Neuronal stem cell (in vitro differentiated cells): ENCODE data around the gene NT5DC1.
A peak's percentile ranks its signal among the peaks of the same experiment; 100 is the strongest.

ENCODE experiments used
- DNase-seq: peaks from one replicate; pipeline ENCODE4 v3.0.0-alpha.2; 2013; ENCODE audit warnings: low spot score
- H2AFZ ChIP-seq: one replicate; pipeline ENCODE4 v1.6.1; 2013; ENCODE audit warnings: mild to moderate bottlenecking, low read length, inconsistent platforms
- H2AK5ac ChIP-seq: 2 replicates; pipeline ENCODE4 v1.6.1; 2013; ENCODE audit warnings: low read depth, mild to moderate bottlenecking, inconsistent platforms, low read length, moderate library complexity, mixed read lengths
- H2BK120ac ChIP-seq: 2 replicates; pipeline ENCODE4 v1.6.1; 2013; ENCODE audit warnings: low read depth, mild to moderate bottlenecking, inconsistent platforms, low read length, moderate library complexity, mixed read lengths
- H2BK12ac ChIP-seq: one replicate; pipeline ENCODE4 v1.6.1; 2013; ENCODE audit warnings: low read length, inconsistent platforms
- H2BK15ac ChIP-seq: 2 replicates; pipeline ENCODE4 v1.6.1; 2013; ENCODE audit warnings: mild to moderate bottlenecking, low read length, inconsistent platforms, mixed read lengths
- H2BK5ac ChIP-seq: one replicate; pipeline ENCODE4 v1.6.1; 2013; ENCODE audit warnings: inconsistent platforms, mild to moderate bottlenecking, low read length, moderate library complexity
- H3K14ac ChIP-seq: one replicate; pipeline ENCODE4 v1.6.1; 2013; ENCODE audit warnings: low read length, inconsistent platforms
- H3K18ac ChIP-seq: 2 replicates; pipeline ENCODE4 v1.6.1; 2013; ENCODE audit warnings: low read length, inconsistent platforms
- H3K23ac ChIP-seq: 2 replicates; pipeline ENCODE4 v1.6.1; 2013; ENCODE audit warnings: low read depth, mild to moderate bottlenecking, mixed read lengths, low read length, inconsistent platforms; ENCODE audit not compliant: poor library complexity
- H3K27ac ChIP-seq: replicated peaks from 3 replicates; pipeline ENCODE4 v1.5.1; 2013; ENCODE audit warnings: low read length, inconsistent platforms
- H3K27me3 ChIP-seq, 3 experiments: 2 replicates each; pipeline ENCODE4 v1.6.1; 2013; ENCODE audit warnings: low read length in 3 of 3, mild to moderate bottlenecking in 2 of 3, inconsistent platforms in 1 of 3, low read depth in 1 of 3, mixed read lengths in 1 of 3, moderate library complexity in 1 of 3; ENCODE audit not compliant: control insufficient read depth in 3 of 3, insufficient read depth in 3 of 3
- H3K36me3 ChIP-seq, 2 donors: replicated peaks in 1 of 2; 2 replicates each; pipeline ENCODE4 v1.6.1; 2013; ENCODE audit warnings: low read length in 2 of 2; ENCODE audit not compliant: control insufficient read depth in 2 of 2, insufficient read depth in 2 of 2
- H3K4ac ChIP-seq: 2 replicates; pipeline ENCODE4 v1.6.1; 2013; ENCODE audit warnings: inconsistent platforms, mild to moderate bottlenecking, low read length, moderate library complexity
- H3K4me1 ChIP-seq, 2 donors: 1 replicate in 1 of 2; 2 replicates in 1 of 2; pipeline ENCODE4 v1.6.1; 2013; ENCODE audit warnings: low read length in 2 of 2, low read depth in 1 of 2; ENCODE audit not compliant: control insufficient read depth in 2 of 2, insufficient read depth in 1 of 2
- H3K4me2 ChIP-seq: one replicate; pipeline ENCODE4 v1.6.1; 2013; ENCODE audit warnings: mild to moderate bottlenecking, low read length, inconsistent platforms; ENCODE audit not compliant: insufficient read depth, poor library complexity, severe bottlenecking
- H3K4me3 ChIP-seq, 2 donors: 2 replicates each; pipeline ENCODE4 v1.5.1; 2013; ENCODE audit warnings: low read length in 2 of 2, mild to moderate bottlenecking in 2 of 2, inconsistent platforms in 1 of 2, moderate library complexity in 1 of 2
- H3K79me1 ChIP-seq: one replicate; pipeline ENCODE4 v1.6.1; 2013; ENCODE audit warnings: low read depth, mild to moderate bottlenecking, inconsistent platforms, low read length, moderate library complexity
- H3K9ac ChIP-seq: one replicate; pipeline ENCODE4 v1.6.1; 2013; ENCODE audit warnings: mild to moderate bottlenecking, low read depth, low read length, inconsistent platforms; ENCODE audit not compliant: poor library complexity
- H3K9me3 ChIP-seq, 2 donors: replicated peaks in 1 of 2; 2 replicates each; pipeline versions ENCODE3 to v1.6.1; 2013; ENCODE audit warnings: low read length in 2 of 2, mild to moderate bottlenecking in 2 of 2, inconsistent platforms in 1 of 2, low read depth in 1 of 2, mixed read lengths in 1 of 2, moderate library complexity in 1 of 2; ENCODE audit not compliant: control insufficient read depth in 2 of 2, insufficient read depth in 1 of 2
- H4K8ac ChIP-seq: one replicate; pipeline ENCODE4 v1.6.1; 2013; ENCODE audit warnings: low read depth, mild to moderate bottlenecking, inconsistent platforms, low read length, moderate library complexity
- H4K91ac ChIP-seq: one replicate; pipeline ENCODE4 v1.6.1; 2013; ENCODE audit warnings: low read length, low read depth, mild to moderate bottlenecking, inconsistent platforms; ENCODE audit not compliant: poor library complexity
- WGBS, 2 donors: extraction: QIAGEN DNeasy Blood & Tissue Kit; methylation state at CpG; one replicate each; pipeline ENCODE4 v1.1.7; 2013; ENCODE audit warnings: missing lambda C conversion rate in 2 of 2, mixed read lengths in 1 of 2; ENCODE audit not compliant: insufficient read length in 2 of 2, insufficient replicate concordance in 1 of 2; ENCODE audit errors: extremely low coverage in 2 of 2; 5-methylcytosine and 5-hydroxymethylcytosine counted together

NT5DC1 gene

GRCh38 chr6:116248577-116248976 lies 147.9 kb downstream of the NT5DC1 start:
- H2BK12ac ChIP-seq: no peak overlapping the region
- DNase-seq: no peak
- H4K91ac ChIP-seq: no peak overlapping the region
- H3K4me2 ChIP-seq: no peak overlapping the region
- no peak overlapping the region for H2BK15ac ChIP-seq
- H3K36me3 ChIP-seq: peaks cover 8 to 38% of the 10 kb centered on the region in 2 donors
- H3K4me3 ChIP-seq: no peak overlapping the region
- H4K8ac ChIP-seq: no peak overlapping the region
- no peak overlapping the region for H2BK5ac ChIP-seq
- WGBS, 2 donors: no CpG with 5 or more reads among the region's 2 CpGs
- H2AFZ ChIP-seq: no peak overlapping the region
- H3K18ac ChIP-seq: no peak overlapping the region
- H3K79me1 ChIP-seq: peaks cover 3% of the 10 kb centered on the region
- H2BK120ac ChIP-seq: no peak overlapping the region
- no peak overlapping the region for H3K14ac ChIP-seq
- no peak overlapping the region for H2AK5ac ChIP-seq
- no peaks in the 10 kb centered on the region for H3K27me3 ChIP-seq
- H3K23ac ChIP-seq: no peak overlapping the region
- H3K4ac ChIP-seq: no peak overlapping the region
- H3K4me1 ChIP-seq: peaks cover 23 to 24% of the 10 kb centered on the region in 2 donors
- H3K9me3 ChIP-seq: peaks cover 0 to 9% of the 10 kb centered on the region in 2 donors
- H3K9ac ChIP-seq: no peak overlapping the region
- no peak overlapping the region for H3K27ac ChIP-seq

DNA sequence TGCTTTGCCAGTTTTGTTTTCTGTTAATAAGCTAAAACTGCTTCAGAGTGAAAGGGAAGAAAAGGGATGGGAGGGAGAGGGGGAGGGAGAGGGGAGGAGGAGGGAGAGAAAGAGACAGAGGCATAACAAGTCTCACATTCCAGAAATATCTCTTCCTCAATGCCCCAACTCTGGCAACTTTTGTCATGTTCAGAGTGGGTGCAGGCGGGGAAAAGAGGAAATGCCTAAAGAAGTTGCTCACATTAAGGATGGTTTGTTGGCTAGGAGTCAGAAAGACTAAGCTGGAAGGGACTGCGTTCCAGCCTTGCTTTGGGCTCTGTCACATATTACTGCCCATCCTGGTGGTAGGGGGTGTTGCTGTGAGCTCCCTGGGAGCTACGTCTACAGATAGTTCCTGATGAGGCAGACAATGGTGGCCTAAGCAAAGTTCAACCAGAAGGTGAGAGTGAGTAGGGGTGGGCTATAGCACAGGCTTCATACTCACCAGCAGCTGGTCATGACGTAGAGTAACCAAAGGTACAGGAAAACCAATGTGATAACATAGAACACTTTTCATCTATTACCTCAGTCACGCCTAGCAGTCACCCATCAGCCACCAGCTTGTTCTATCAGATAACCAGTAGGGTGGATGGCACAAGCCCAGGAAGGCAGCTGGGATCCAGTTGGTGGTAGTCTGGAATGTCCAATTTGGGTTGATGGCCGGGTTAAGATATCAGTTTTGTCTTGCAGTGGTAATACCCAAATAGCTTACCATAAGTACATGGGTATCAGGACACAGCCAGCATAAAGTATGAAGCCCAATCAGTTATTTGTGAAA lies 151.1 kb downstream of the NT5DC1 start:
- Histone ChIP-seq H3K9me3 (peaks cover 0 to 9% of the 10 kb centered on the region in 2 donors), H2BK120ac (no peak overlapping the region), H3K14ac (no peak overlapping the region), H2AK5ac (no peak overlapping the region), H3K4ac (no peak overlapping the region), H3K4me2 (peak overlapping the region; percentile 51), H3K4me3 (peak overlapping the region in 1 of 2 donors; percentile 79), H3K9ac (no peak overlapping the region), H3K36me3 (peaks cover 6 to 33% of the 10 kb centered on the region in 2 donors), H2BK15ac (no peak overlapping the region), H3K4me1 (peaks cover 23 to 30% of the 10 kb centered on the region in 2 donors), H3K23ac (no peak overlapping the region), H3K27me3 (no peaks in the 10 kb centered on the region), H3K79me1 (peaks cover 3% of the 10 kb centered on the region), H2BK12ac (no peak overlapping the region), H3K18ac (no peak overlapping the region), H2AFZ (no peak overlapping the region), H2BK5ac (no peak overlapping the region), H4K8ac (no peak overlapping the region), H3K27ac (peak overlapping the region; percentile 76), H4K91ac (no peak overlapping the region)
- WGBS, 2 donors: no CpG with 5 or more reads among the region's 6 CpGs
- DNase-seq: no peak

DNA sequence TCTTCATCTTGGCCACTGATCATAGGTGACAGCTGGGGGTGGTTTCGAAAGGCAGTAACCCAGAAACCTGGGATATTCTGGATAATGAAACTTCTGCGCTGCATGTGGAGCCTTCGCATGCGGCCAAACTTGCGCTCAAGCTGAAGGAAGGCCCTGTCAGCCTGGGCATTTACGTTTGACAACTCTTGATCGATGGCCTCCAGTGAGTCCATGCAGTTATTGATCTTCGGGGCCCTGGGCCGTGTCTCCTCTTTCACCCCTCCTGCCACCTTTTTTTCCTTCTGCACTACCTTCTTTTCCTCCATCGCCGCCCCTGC lies 152.5 kb downstream of the NT5DC1 start:
- Histone ChIP-seq H3K18ac (peak overlapping the region; percentile 49), H3K4ac (no peak overlapping the region), H3K4me2 (peak overlapping the region; percentile 85), H3K27ac (no peak overlapping the region), H3K14ac (peak overlapping the region; percentile 58), H3K79me1 (peaks cover 3% of the 10 kb centered on the region), H3K23ac (no peak overlapping the region), H2BK120ac (no peak overlapping the region), H2BK15ac (no peak overlapping the region), H3K36me3 (peaks cover 6 to 33% of the 10 kb centered on the region in 2 donors), H3K9ac (peak overlapping the region; percentile 95), H4K8ac (no peak overlapping the region), H3K4me1 (peaks cover 23 to 30% of the 10 kb centered on the region in 2 donors), H3K9me3 (peaks cover 0 to 9% of the 10 kb centered on the region in 2 donors), H2AK5ac (peak overlapping the region; percentile 49), H2AFZ (peak overlapping the region; percentile 87), H3K27me3 (no peaks in the 10 kb centered on the region), H3K4me3 (peak overlapping the region; percentile 79 to 94), H2BK5ac (peak overlapping the region; percentile 84), H4K91ac (no peak overlapping the region), H2BK12ac (no peak overlapping the region)
- no peak for DNase-seq
- WGBS, 2 donors: no CpG with 5 or more reads among the region's 11 CpGs

DNA sequence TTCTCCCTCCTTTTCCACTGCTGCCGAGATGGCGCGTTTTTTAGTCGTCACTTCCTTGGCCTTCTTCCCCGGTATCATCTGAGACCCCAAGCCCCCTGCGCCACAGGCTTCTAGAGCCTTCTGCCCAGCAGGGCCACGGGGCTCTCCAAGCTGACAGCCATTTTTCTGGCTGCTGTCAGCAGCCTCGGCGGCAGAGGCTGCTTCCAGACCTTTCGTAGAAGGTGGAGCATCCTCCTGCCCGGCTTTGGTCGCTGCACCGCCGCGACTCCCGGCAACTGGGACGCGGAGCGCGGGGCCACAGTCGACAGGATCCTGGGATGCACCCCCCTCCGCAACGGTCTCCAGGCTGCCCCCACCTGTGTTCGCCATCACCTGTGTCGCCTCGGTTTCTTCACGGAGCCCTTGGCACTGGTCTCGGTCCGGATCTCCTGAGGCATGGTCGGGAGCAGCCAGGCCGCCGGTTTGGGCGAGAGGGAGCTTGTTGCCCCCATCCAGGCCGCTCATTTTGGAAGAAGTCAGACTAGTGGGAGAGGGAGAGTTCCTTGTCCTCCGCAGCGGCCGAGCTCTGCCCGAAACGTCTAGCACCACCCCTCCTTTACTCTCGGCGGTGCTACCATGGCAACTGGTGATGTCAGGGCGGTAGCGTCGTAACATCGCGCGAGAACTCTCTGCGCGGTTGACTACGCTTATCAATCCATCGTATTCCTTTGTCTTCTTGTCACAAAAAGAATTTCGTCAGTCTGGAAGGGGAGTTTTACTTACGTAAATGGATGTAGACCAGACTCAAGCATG lies 153.0 kb downstream of the NT5DC1 start, which contains the start of gene TSPYL4:
TSPYL4 (minus strand) TSS at position 571 of the 792 bp plus-strand sequence; CDS start at position 504, 67 bp downstream.
- H3K4me2 ChIP-seq: peak within 1 kb of the TSS; percentile 85
- peak within 1 kb of the TSS; percentile 87 for H2AFZ ChIP-seq
- H3K36me3 ChIP-seq: peaks cover 7 to 38% of the 10 kb centered on the region in 2 donors
- peak within 1 kb of the TSS; percentile 84 for H2BK5ac ChIP-seq
- H3K18ac ChIP-seq: peak within 1 kb of the TSS; percentile 97
- H3K9me3 ChIP-seq: peaks cover 0 to 9% of the 10 kb centered on the region in 2 donors
- peak within 1 kb of the TSS; percentile 95 for H3K9ac ChIP-seq
- H3K27ac ChIP-seq: peak within 1 kb of the TSS; percentile 85
- no peaks in the 10 kb centered on the region for H3K27me3 ChIP-seq
- H3K23ac ChIP-seq: peak within 1 kb of the TSS; percentile 44
- no CpG with 5 or more reads among the region's 53 CpGs for WGBS, 2 donors
- peak within 1 kb of the TSS; percentile 59 for H3K4ac ChIP-seq
- peaks cover 21 to 30% of the 10 kb centered on the region in 2 donors for H3K4me1 ChIP-seq
- H2BK120ac ChIP-seq: no peak within 1 kb of the TSS
- H3K4me3 ChIP-seq: peak within 1 kb of the TSS; percentile 79 to 94
- peak within 1 kb of the TSS; percentile 60 for H2BK12ac ChIP-seq
- peak within 1 kb of the TSS; percentile 49 for H2AK5ac ChIP-seq
- H4K91ac ChIP-seq: no peak within 1 kb of the TSS
- no peak within 1 kb of the TSS for H4K8ac ChIP-seq
- H3K79me1 ChIP-seq: peaks cover 3% of the 10 kb centered on the region
- peak within 1 kb of the TSS; percentile 69 for H2BK15ac ChIP-seq
- peak; percentile 96 for DNase-seq
- peak within 1 kb of the TSS; percentile 58 for H3K14ac ChIP-seq
